ENCODE data around the gene TMEM178B.

DNA sequence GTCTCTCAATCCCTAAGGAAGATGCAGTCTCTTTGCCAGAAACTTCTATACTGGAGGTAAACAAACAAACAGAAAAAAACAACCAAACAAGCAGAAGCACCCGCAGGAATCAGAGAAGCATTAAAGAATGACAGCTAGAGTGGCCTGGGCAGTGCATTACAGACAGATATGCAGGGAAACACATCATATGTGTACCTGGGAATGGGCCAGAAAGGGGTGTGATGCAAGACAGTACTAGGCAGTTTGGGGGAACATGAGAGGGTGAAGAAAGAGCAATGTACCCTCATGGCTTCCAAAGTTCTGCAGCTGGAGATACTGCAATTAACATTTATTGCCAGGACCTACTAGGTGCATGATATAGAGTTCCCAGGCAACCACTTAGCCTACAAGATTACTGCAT is 177.3 kb downstream of the TMEM178B start:
- TF ChIP-seq, protein P1, sequence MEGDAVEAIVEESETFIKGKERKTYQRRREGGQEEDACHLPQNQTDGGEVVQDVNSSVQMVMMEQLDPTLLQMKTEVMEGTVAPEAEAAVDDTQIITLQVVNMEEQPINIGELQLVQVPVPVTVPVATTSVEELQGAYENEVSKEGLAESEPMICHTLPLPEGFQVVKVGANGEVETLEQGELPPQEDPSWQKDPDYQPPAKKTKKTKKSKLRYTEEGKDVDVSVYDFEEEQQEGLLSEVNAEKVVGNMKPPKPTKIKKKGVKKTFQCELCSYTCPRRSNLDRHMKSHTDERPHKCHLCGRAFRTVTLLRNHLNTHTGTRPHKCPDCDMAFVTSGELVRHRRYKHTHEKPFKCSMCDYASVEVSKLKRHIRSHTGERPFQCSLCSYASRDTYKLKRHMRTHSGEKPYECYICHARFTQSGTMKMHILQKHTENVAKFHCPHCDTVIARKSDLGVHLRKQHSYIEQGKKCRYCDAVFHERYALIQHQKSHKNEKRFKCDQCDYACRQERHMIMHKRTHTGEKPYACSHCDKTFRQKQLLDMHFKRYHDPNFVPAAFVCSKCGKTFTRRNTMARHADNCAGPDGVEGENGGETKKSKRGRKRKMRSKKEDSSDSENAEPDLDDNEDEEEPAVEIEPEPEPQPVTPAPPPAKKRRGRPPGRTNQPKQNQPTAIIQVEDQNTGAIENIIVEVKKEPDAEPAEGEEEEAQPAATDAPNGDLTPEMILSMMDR (conservative IDR thresholded peaks at IDR 0.05; ENCODE audit: low read depth, low read length) = no peak
- TF ChIP-seq POLR2A (IDR thresholded peaks at IDR 0.05; ENCODE audit: low read depth, low read length) (no peak), RFX5 (IDR thresholded peaks at IDR 0.05; ENCODE audit: low read depth, low read length) (no peak), FOS (IDR thresholded peaks at IDR 0.05; ENCODE audit: low read depth, low read length) (no peak), SMC3 (IDR thresholded peaks at IDR 0.05; ENCODE audit: low read depth, low read length) (no peak), RCOR1 (IDR thresholded peaks at IDR 0.05; ENCODE audit: insufficient replicate concordance, low read length) (no peak), USF2 (IDR thresholded peaks at IDR 0.05; ENCODE audit: low read depth, low read length) (no peak)

Measured in IMR-90 (cell line).